Immature natural killer cell (primary cell): Measurements from ENCODE around the gene U2AF1L4. TPM values are rescaled to one million over a fixed set of nuclear protein-coding genes. Genes with fewer than 3 reads are reported as not detected.
A peak's percentile ranks its signal among the peaks of the same experiment; 100 is the strongest.

Source experiments
- DNase-seq, 3 donors: peaks; one replicate each; pipeline ENCODE4 v3.0.0; 2022; ENCODE audit warnings: mixed read lengths in 1 of 3
- H3K27ac Mint-ChIP-seq, 6 donors: one replicate each; pipeline ENCODE4 v1.8.0; 2020; ENCODE audit warnings: mixed read lengths in 6 of 6, mild to moderate bottlenecking in 5 of 6, inconsistent platforms in 4 of 6, moderate library complexity in 3 of 6
- H3K27me3 Mint-ChIP-seq, 3 donors: one replicate each; pipeline ENCODE4 v1.8.0; 2020 to 2021; ENCODE audit warnings: low read depth in 3 of 3, mild to moderate bottlenecking in 3 of 3, mixed read lengths in 3 of 3, moderate library complexity in 3 of 3, inconsistent platforms in 1 of 3
- H3K36me3 Mint-ChIP-seq, 3 donors: one replicate each; pipeline ENCODE4 v1.8.0; 2020; ENCODE audit warnings: mixed read lengths in 3 of 3, inconsistent platforms in 2 of 3, mild to moderate bottlenecking in 2 of 3
- H3K4me1 Mint-ChIP-seq, 2 donors: one replicate each; pipeline ENCODE4 v1.8.0; 2020; ENCODE audit warnings: inconsistent platforms in 2 of 2, mild to moderate bottlenecking in 2 of 2, mixed read lengths in 2 of 2, moderate library complexity in 1 of 2
- H3K4me3 Mint-ChIP-seq, 5 donors: one replicate each; pipeline ENCODE4 v1.8.0; 2020; ENCODE audit warnings: mild to moderate bottlenecking in 5 of 5, mixed read lengths in 5 of 5, inconsistent platforms in 3 of 5, moderate library complexity in 3 of 5
- H3K9me3 Mint-ChIP-seq, 6 donors: one replicate each; pipeline ENCODE4 v1.8.0; 2020; ENCODE audit warnings: mild to moderate bottlenecking in 6 of 6, mixed read lengths in 6 of 6, inconsistent platforms in 4 of 6, moderate library complexity in 3 of 6
- polyA plus RNA-seq, 3 donors: library from polyadenylated mRNA; unstranded; fragments of 300-500 nt; fragmentation: Illumina TruSeq; gene quantifications; one replicate each; pipeline ENCODE4 v1.2.3, GENCODE V29; 2021

U2AF1L4 gene
- polyA plus RNA-seq, 3 donors from 2014 or later: 11.8 to 21.4 (median 15.8) TPM

GRCh38 chr19:35738021-35738886, 7.0 kb downstream of the U2AF1L4 start:
- no peak for DNase-seq
- Mint-ChIP-seq H3K27me3 (peaks cover 6 to 9% (median 7%) of the 10 kb centered on the region in 3 donors), H3K36me3 (peaks cover 0 to 11% (median 5%) of the 10 kb centered on the region in 3 donors), H3K9me3 (no peaks in the 10 kb centered on the region), H3K4me3 (peak overlapping the region in 3 of 5 donors; percentile 30 to 94 (median 54)), H3K4me1 (peaks cover 21 to 25% of the 10 kb centered on the region in 2 donors), H3K27ac (peak overlapping the region in 3 of 6 donors; percentile 28 to 48 (median 45))

- Mint-ChIP-seq H3K27ac (no peak overlapping the region), H3K9me3 (no peaks in the 10 kb centered on the region), H3K27me3 (peaks cover 3 to 9% (median 7%) of the 10 kb centered on the region in 3 donors), H3K36me3 (peaks cover 0 to 11% (median under 1%) of the 10 kb centered on the region in 3 donors), H3K4me3 (no peak overlapping the region), H3K4me1 (peaks cover 14 to 17% of the 10 kb centered on the region in 2 donors)
- DNase-seq: no peak
Measured at GRCh38 chr19:35736913-35737886, 8.0 kb downstream of the U2AF1L4 start.

- DNase-seq: no peak
- Mint-ChIP-seq H3K9me3 (no peaks in the 10 kb centered on the region), H3K4me3 (no peak overlapping the region), H3K27me3 (peaks cover 0 to 3% (median 3%) of the 10 kb centered on the region in 3 donors), H3K4me1 (peaks cover 0 to 5% of the 10 kb centered on the region in 2 donors), H3K27ac (peak overlapping the region in 3 of 6 donors; percentile 35 to 76 (median 40)), H3K36me3 (peaks cover 5 to 16% (median 9%) of the 10 kb centered on the region in 3 donors)
Measured at GRCh38 chr19:35734889-35735288, 10.3 kb downstream of the U2AF1L4 start.

- Mint-ChIP-seq H3K4me1 (peaks cover 0 to 3% of the 10 kb centered on the region in 2 donors), H3K9me3 (no peaks in the 10 kb centered on the region), H3K27me3 (peaks cover 0 to 3% (median 3%) of the 10 kb centered on the region in 3 donors), H3K27ac (peak overlapping the region in 5 of 6 donors; percentile 16 to 76 (median 64)), H3K4me3 (no peak overlapping the region), H3K36me3 (peaks cover 9 to 20% (median 9%) of the 10 kb centered on the region in 3 donors)
- no peak for DNase-seq
Measured at GRCh38 chr19:35734273-35734672, 10.9 kb downstream of the U2AF1L4 start.

GRCh38 chr19:35733180-35734125, 11.8 kb downstream of the U2AF1L4 start:
- Mint-ChIP-seq H3K4me1 (no peaks in the 10 kb centered on the region), H3K27ac (peak overlapping the region in 3 of 6 donors; percentile 16 to 64 (median 29)), H3K36me3 (peaks cover 9 to 21% (median 9%) of the 10 kb centered on the region in 3 donors), H3K4me3 (no peak overlapping the region), H3K9me3 (no peaks in the 10 kb centered on the region), H3K27me3 (peaks cover 0 to 3% (median 3%) of the 10 kb centered on the region in 3 donors)
- DNase-seq: no peak

GRCh38 chr19:35732540-35733179, 12.6 kb downstream of the U2AF1L4 start:
- no peaks in the 10 kb centered on the region for H3K4me1 Mint-ChIP-seq
- H3K36me3 Mint-ChIP-seq: peaks cover 9 to 26% (median 9%) of the 10 kb centered on the region in 3 donors
- peaks cover 0 to 3% (median 3%) of the 10 kb centered on the region in 3 donors for H3K27me3 Mint-ChIP-seq
- H3K27ac Mint-ChIP-seq: no peak overlapping the region
- no peak for DNase-seq
- no peaks in the 10 kb centered on the region for H3K9me3 Mint-ChIP-seq
- H3K4me3 Mint-ChIP-seq: no peak overlapping the region

- Mint-ChIP-seq H3K36me3 (peaks cover 9 to 28% (median 9%) of the 10 kb centered on the region in 3 donors), H3K4me3 (no peak overlapping the region), H3K27me3 (peaks cover 0 to 3% (median 3%) of the 10 kb centered on the region in 3 donors), H3K4me1 (no peaks in the 10 kb centered on the region), H3K27ac (no peak overlapping the region), H3K9me3 (no peaks in the 10 kb centered on the region)
- DNase-seq: no peak
Measured at GRCh38 chr19:35731779-35732405, 13.3 kb downstream of the U2AF1L4 start.

- Mint-ChIP-seq H3K27me3 (peaks cover 0 to 3% (median 3%) of the 10 kb centered on the region in 3 donors), H3K27ac (no peak overlapping the region), H3K36me3 (peaks cover 9 to 28% (median 9%) of the 10 kb centered on the region in 3 donors), H3K9me3 (no peaks in the 10 kb centered on the region), H3K4me3 (no peak overlapping the region), H3K4me1 (no peaks in the 10 kb centered on the region)
- DNase-seq: no peak
Measured at GRCh38 chr19:35731353-35731752, 13.9 kb downstream of the U2AF1L4 start.

GRCh38 chr19:35730326-35730725, 14.9 kb downstream of the U2AF1L4 start:
- H3K4me1 Mint-ChIP-seq: no peaks in the 10 kb centered on the region
- peak overlapping the region in 1 of 6 donors; percentile 17 for H3K27ac Mint-ChIP-seq
- no peak for DNase-seq
- H3K36me3 Mint-ChIP-seq: peaks cover 9 to 33% (median 9%) of the 10 kb centered on the region in 3 donors
- no peak overlapping the region for H3K4me3 Mint-ChIP-seq
- H3K27me3 Mint-ChIP-seq: peaks cover 0 to 3% (median 3%) of the 10 kb centered on the region in 3 donors
- no peaks in the 10 kb centered on the region for H3K9me3 Mint-ChIP-seq

- no peak overlapping the region for H3K27ac Mint-ChIP-seq
- H3K36me3 Mint-ChIP-seq: peaks cover 9 to 33% (median 9%) of the 10 kb centered on the region in 3 donors
- H3K27me3 Mint-ChIP-seq: peaks cover 0 to 3% (median 2%) of the 10 kb centered on the region in 3 donors
- H3K4me1 Mint-ChIP-seq: no peaks in the 10 kb centered on the region
- no peaks in the 10 kb centered on the region for H3K9me3 Mint-ChIP-seq
- no peak overlapping the region for H3K4me3 Mint-ChIP-seq
- DNase-seq: no peak
Measured at GRCh38 chr19:35729763-35730162, 15.5 kb downstream of the U2AF1L4 start.

- Mint-ChIP-seq H3K9me3 (no peaks in the 10 kb centered on the region), H3K36me3 (peaks cover 9 to 33% (median 11%) of the 10 kb centered on the region in 3 donors), H3K4me1 (no peaks in the 10 kb centered on the region), H3K4me3 (no peak overlapping the region), H3K27ac (no peak overlapping the region), H3K27me3 (peaks cover 0 to 2% (median under 1%) of the 10 kb centered on the region in 3 donors)
- no peak for DNase-seq
Measured at GRCh38 chr19:35729021-35729420, 16.2 kb downstream of the U2AF1L4 start.
